ENCODE data around the gene TMEM238. TPM values are rescaled to one million over a fixed set of nuclear protein-coding genes. Genes with fewer than 3 reads are reported as not detected.

Gene TMEM238
- total RNA-seq, 3 donors from 2014 or later = 31.4 to 84.2 (median 68.0) TPM

DNA sequence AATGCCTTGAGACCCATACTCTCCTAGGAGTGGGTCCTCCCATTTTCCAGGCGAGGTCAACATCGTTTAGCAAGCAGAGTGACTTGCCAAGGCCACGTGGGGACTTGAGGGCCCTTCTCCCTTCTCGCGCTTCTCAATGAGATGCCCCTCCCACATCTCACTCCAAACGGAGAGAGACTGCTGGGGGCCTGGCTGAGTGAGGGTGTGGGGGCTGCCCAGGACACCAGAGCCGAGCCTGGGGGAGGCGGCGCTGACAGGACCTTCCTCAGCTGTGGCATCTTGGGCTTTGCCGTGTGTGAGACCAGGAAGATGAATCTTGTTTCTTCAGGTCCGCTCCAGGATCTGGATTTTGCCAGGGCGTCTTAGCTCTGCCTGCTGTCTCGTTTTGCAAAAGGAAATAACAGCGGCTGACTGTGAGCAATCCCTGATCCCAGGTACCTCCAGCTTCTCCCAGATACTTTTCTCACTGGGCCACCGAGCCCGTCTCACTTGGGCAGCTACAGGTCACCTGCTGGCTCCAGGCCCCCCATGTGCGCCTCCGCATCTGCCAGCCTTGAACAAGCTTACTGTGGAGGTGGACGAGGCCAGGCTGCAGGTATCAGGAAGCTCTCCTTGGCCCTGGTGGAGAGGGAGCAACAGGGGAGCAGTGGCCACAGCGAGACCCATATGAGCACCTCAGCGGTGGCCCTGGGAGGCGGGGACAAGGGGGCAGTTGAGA lies 35.6 kb downstream of the TMEM238 start:
- ATAC-seq (no peak), DNase-seq (no peak)
- intact Hi-C loops (cut with DNase I, micrococcal nuclease) = no loop called here
- H3K36me3 ChIP-seq (ENCODE audit: low read depth) = no peaks in the 10 kb centered on the region
- H3K4me1 ChIP-seq (ENCODE audit: low read depth) = peaks cover 13% of the 10 kb centered on the region
- no peak overlapping the region for H3K4me3 ChIP-seq
- H3K9me3 ChIP-seq = no peaks in the 10 kb centered on the region
- TF ChIP-seq CTCF (IDR thresholded peaks at IDR 0.05) = no peak

DNA sequence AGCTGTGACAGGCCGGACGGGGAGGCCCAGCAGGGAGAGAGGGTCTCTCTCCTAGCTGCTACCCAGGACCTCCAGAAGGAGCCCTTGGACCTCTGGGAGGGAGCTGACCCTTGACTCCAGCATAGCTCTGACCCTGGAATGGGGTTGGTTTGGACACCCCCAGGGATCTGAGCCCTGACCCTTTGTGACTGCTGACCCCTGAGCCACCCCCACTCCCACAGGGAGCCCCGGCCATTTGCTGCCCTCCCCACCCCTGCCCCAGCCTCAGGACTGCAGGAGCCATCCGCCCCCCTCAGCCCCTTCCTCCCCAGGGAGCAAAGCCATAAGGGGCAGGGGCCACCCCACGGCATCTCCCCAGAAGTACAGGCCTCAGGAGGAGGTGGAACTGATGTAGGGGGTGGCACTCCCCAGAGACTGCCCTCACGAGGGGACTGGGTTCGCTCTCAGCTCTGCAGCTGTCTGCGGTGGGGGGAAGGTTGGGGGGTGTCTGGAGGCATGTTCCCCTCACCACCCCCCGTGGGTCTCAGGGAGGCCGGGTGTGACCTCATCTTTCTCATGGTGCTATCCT lies 36.6 kb downstream of the TMEM238 start:
- H3K36me3 ChIP-seq (ENCODE audit: low read depth) = no peaks in the 10 kb centered on the region
- H3K4me3 ChIP-seq = no peak overlapping the region
- no peak for ATAC-seq
- no peaks in the 10 kb centered on the region for H3K9me3 ChIP-seq
- intact Hi-C loops (cut with DNase I, micrococcal nuclease) = no loop called here
- peak in 1 of 3 donors; percentile 42 for DNase-seq
- H3K4me1 ChIP-seq (ENCODE audit: low read depth) = peaks cover 8% of the 10 kb centered on the region
- no peak for TF ChIP-seq CTCF (IDR thresholded peaks at IDR 0.05)

- peaks cover 8% of the 10 kb centered on the region for H3K4me1 ChIP-seq (ENCODE audit: low read depth)
- ATAC-seq (no peak), DNase-seq (peak in 1 of 3 donors; percentile 52)
- TF ChIP-seq CTCF (IDR thresholded peaks at IDR 0.05) = no peak
- no peaks in the 10 kb centered on the region for H3K36me3 ChIP-seq (ENCODE audit: low read depth)
- no peak overlapping the region for H3K4me3 ChIP-seq
- no peaks in the 10 kb centered on the region for H3K9me3 ChIP-seq
- intact Hi-C loops (cut with DNase I, micrococcal nuclease) = no loop called here
Observed at GRCh38 chr19:55346725-55347441, 37.2 kb downstream of the TMEM238 start.

GRCh38 chr19:55345818-55346724 lies 38.0 kb downstream of the TMEM238 start:
- peaks cover 13% of the 10 kb centered on the region for H3K4me1 ChIP-seq (ENCODE audit: low read depth)
- no peak overlapping the region for H3K4me3 ChIP-seq
- intact Hi-C loops (cut with DNase I, micrococcal nuclease) = no loop called here
- no peaks in the 10 kb centered on the region for H3K36me3 ChIP-seq (ENCODE audit: low read depth)
- DNase-seq = peak; percentile 72 to 84 (median 78)
- H3K9me3 ChIP-seq = no peaks in the 10 kb centered on the region
- TF ChIP-seq CTCF (IDR thresholded peaks at IDR 0.05) = no peak
- peak; percentile 72 for ATAC-seq

DNA sequence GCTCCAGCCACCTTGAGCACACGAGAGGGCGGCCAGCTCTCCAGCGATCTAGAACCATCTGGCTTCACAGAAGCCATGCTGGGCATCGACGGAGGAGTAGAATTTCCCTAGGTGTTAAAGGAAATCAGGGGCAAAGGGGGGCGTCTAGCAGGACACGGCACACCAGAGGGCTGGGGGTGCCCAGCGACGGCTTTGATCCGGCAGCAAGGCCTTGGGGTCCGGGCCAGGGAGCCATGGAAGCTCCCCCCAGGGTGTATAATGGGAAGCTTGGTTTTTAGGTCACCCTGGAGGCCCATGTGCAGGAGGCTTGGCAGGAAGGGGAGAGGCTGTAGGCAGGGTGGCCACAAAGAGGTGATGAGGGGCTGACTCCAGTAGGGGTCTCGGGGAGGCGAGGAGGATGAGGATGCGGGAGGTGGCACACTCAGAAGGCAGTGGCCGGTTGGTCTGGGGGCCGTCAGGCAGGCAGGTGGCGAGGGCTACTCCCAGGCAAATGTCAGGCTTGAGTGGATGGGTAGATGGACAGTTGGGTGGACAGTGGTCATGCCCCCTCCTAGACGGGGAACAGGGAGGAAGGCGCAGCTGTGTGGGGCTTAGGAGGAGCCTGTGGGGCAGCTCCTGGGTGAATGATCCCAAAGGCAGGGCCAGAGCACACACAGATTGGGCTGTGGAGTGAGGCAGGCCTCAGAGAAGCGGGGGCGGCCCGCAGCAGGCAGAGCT lies 38.8 kb downstream of the TMEM238 start:
- no peaks in the 10 kb centered on the region for H3K9me3 ChIP-seq
- ATAC-seq (no peak), DNase-seq (no peak)
- H3K4me3 ChIP-seq = no peak overlapping the region
- TF ChIP-seq CTCF (IDR thresholded peaks at IDR 0.05) = no peak
- intact Hi-C loops (cut with DNase I, micrococcal nuclease) = no loop called here
- H3K4me1 ChIP-seq (ENCODE audit: low read depth) = peaks cover 19% of the 10 kb centered on the region
- no peaks in the 10 kb centered on the region for H3K36me3 ChIP-seq (ENCODE audit: low read depth)
